ENCODE results near the gene TNK1.

- TF ChIP-seq ZFX (IDR thresholded peaks at IDR 0.05) (no peak), SP1 (IDR thresholded peaks at IDR 0.05; ENCODE audit: low read depth) (no peak), SRF (IDR thresholded peaks at IDR 0.05; ENCODE audit: low read depth) (no peak)
These were observed 24.1 kb upstream of the TNK1 start for GRCh38 chr17:7356756-7357155.

Measured in HCT116 (cell line).